Lung (tissue), 12 donors: ENCODE data around the gene FGF2. TPM values are rescaled to one million over a fixed set of nuclear protein-coding genes. Genes with fewer than 3 reads are reported as not detected.

ENCODE experiments used
- ATAC-seq: fragments of 200-7000 bp; cut with Tn5 transposase; one replicate; pipeline ENCODE4 v1.9.1; 2020; ENCODE audit warnings: moderate number of reproducible peaks; ENCODE audit not compliant: insufficient read depth, low FRiP score
- DNase-seq, 3 donors: peaks; one replicate each; pipeline ENCODE4 v3.0.0-alpha.2; 2013 to 2017
- H3K27ac ChIP-seq, 2 donors: one replicate each; pipeline ENCODE4 v1.5.1; 2013; ENCODE audit warnings: mild to moderate bottlenecking in 2 of 2, moderate library complexity in 2 of 2, control low read depth in 1 of 2, inconsistent platforms in 1 of 2, low read depth in 1 of 2, low read length in 1 of 2
- H3K27me3 ChIP-seq, 3 donors: one replicate each; pipeline ENCODE4 v1.5.1; 2013; ENCODE audit warnings: low read length in 2 of 3; ENCODE audit not compliant: control insufficient read depth in 3 of 3, insufficient read depth in 3 of 3
- H3K36me3 ChIP-seq, 4 donors: one replicate each; pipeline ENCODE4 v1.5.1; 2013; ENCODE audit warnings: low read length in 4 of 4, mild to moderate bottlenecking in 1 of 4, moderate library complexity in 1 of 4; ENCODE audit not compliant: control insufficient read depth in 4 of 4, insufficient read depth in 4 of 4
- H3K4me1 ChIP-seq, 5 donors: one replicate each; pipeline ENCODE4 v1.5.1; 2013; ENCODE audit warnings: low read length in 5 of 5, mild to moderate bottlenecking in 2 of 5, moderate library complexity in 1 of 5; ENCODE audit not compliant: control insufficient read depth in 5 of 5, insufficient read depth in 5 of 5
- H3K4me3 ChIP-seq: one replicate; pipeline ENCODE4 v1.5.1; 2013; ENCODE audit warnings: mild to moderate bottlenecking, control low read depth, moderate library complexity
- H3K9ac ChIP-seq, 2 donors: one replicate each; pipeline ENCODE4 v1.5.1; 2013; ENCODE audit warnings: low read length in 2 of 2, control low read depth in 1 of 2; ENCODE audit not compliant: insufficient read depth in 1 of 2
- H3K9me3 ChIP-seq, 4 donors: one replicate each; pipeline ENCODE4 v1.5.1; 2013; ENCODE audit warnings: low read length in 3 of 4, mild to moderate bottlenecking in 1 of 4, moderate library complexity in 1 of 4; ENCODE audit not compliant: control insufficient read depth in 4 of 4, insufficient read depth in 3 of 4
- CTCF ChIP-seq: IDR thresholded peaks from 2 replicates; pipeline ENCODE4 v1.5.1; 2012; ENCODE audit warnings: mild to moderate bottlenecking; ENCODE audit errors: control extremely low read depth, extremely low read depth
- WGBS, 2 donors: extraction: QIAGEN DNeasy Blood & Tissue Kit; methylation state at CpG; one replicate each; pipeline ENCODE4 v1.1.7; 2013; 5-methylcytosine and 5-hydroxymethylcytosine counted together
- polyA plus RNA-seq, 2 donors: library from polyadenylated mRNA; stranded (reverse); fragments of 200-250 nt; gene quantifications; one replicate each; pipeline ENCODE4 v1.2.1, GENCODE V29; 2013
- total RNA-seq, 2 donors: library from RNA; depleted of rRNA in 1 of 2; stranded (reverse); fragments of >200 nt in 1 of 2; gene quantifications; one replicate each; pipeline ENCODE4 v1.2.1, GENCODE V29; 2014 to 2021
- donor health status: control.
- donor health status: control.
- donor health status: Bipolar disorder and iron deficiency.
- donor health status: healthy.
- donor health status: DM: yes; HTN: yes; CAD: no.

FGF2 gene
- total and polyA plus RNA-seq, 4 donors: 2.4 to 11.6 (median 6.2) TPM

GRCh38 chr4:122851568-122851967, 24.9 kb downstream of the FGF2 start:
- H3K9me3 ChIP-seq: peaks cover 0 to 4% (median 0%) of the 10 kb centered on the region in 4 donors
- no peak overlapping the region for H3K4me3 ChIP-seq
- H3K9ac ChIP-seq: no peak overlapping the region
- no peak for ATAC-seq
- H3K27ac ChIP-seq: no peak overlapping the region
- H3K36me3 ChIP-seq: no peaks in the 10 kb centered on the region
- H3K4me1 ChIP-seq: peaks cover 0 to 22% (median 5%) of the 10 kb centered on the region in 5 donors
- TF ChIP-seq CTCF: no peak
- H3K27me3 ChIP-seq: no peaks in the 10 kb centered on the region
- DNase-seq: no peak

GRCh38 chr4:122854447-122855352, 28.1 kb downstream of the FGF2 start:
- Histone ChIP-seq H3K9me3 (no peaks in the 10 kb centered on the region), H3K27ac (peak overlapping the region; percentile 45 to 49), H3K36me3 (no peaks in the 10 kb centered on the region), H3K9ac (no peak overlapping the region), H3K4me3 (no peak overlapping the region), H3K27me3 (no peaks in the 10 kb centered on the region), H3K4me1 (peaks cover 0 to 22% (median 5%) of the 10 kb centered on the region in 5 donors)
- WGBS, 2 donors: 59 to 78% methylated on average over 10 of the region's 10 CpGs
- peak; percentile 56 for ATAC-seq
- TF ChIP-seq CTCF: no peak
- DNase-seq: peak; percentile 47 to 77 (median 66)

- no peaks in the 10 kb centered on the region for H3K9me3 ChIP-seq
- 55 to 67% methylated on average over 2 of the region's 2 CpGs for WGBS, 2 donors
- peaks cover 0 to 22% (median 5%) of the 10 kb centered on the region in 5 donors for H3K4me1 ChIP-seq
- no peak overlapping the region for H3K9ac ChIP-seq
- ATAC-seq (no peak), DNase-seq (peak in 1 of 3 donors; percentile 29)
- no peak overlapping the region for H3K4me3 ChIP-seq
- no peak for TF ChIP-seq CTCF
- no peaks in the 10 kb centered on the region for H3K36me3 ChIP-seq
- H3K27me3 ChIP-seq: no peaks in the 10 kb centered on the region
- H3K27ac ChIP-seq: peak overlapping the region in 1 of 2 donors; percentile 73
Observed at GRCh38 chr4:122855353-122855890, 28.8 kb downstream of the FGF2 start.
